SK-MEL-5 (cell line): ENCODE measurements around the gene RAB33B. TPM values are rescaled to one million over a fixed set of nuclear protein-coding genes. Genes with fewer than 3 reads are reported as not detected.
A peak's percentile ranks its signal among the peaks of the same experiment; 100 is the strongest.

Source experiments
- DNase-seq: peaks from one replicate; pipeline ENCODE4 v3.0.0-alpha.2; 2016; ENCODE audit warnings: low read depth, low spot score
- in situ Hi-C: cut with HindIII; loops from 2 replicates; pipeline ENCODE4 v1.10.0; 2016; ENCODE audit warnings: low sequenced_read_pairs, high pct_unique_total_duplicates, low pct_unique_long_range_greater_than_20kb
- total RNA-seq: library from RNA; depleted of rRNA; stranded (reverse); fragments of >200 nt; shearing (Covaris generic); gene quantifications from 2 replicates; pipeline ENCODE4 v1.2.3, GENCODE V29; 2014

Gene RAB33B
- total RNA-seq, 1 experiment from 2014 or later: 4.8 TPM

GRCh38 chr4:139493176-139493575 is 39.3 kb downstream of the RAB33B start:
- in situ Hi-C loops: no loop called here
- DNase-seq: no peak

- in situ Hi-C loops: no loop called here
- no peak for DNase-seq
Measured at GRCh38 chr4:139499186-139499585, 45.3 kb downstream of the RAB33B start.

DNA sequence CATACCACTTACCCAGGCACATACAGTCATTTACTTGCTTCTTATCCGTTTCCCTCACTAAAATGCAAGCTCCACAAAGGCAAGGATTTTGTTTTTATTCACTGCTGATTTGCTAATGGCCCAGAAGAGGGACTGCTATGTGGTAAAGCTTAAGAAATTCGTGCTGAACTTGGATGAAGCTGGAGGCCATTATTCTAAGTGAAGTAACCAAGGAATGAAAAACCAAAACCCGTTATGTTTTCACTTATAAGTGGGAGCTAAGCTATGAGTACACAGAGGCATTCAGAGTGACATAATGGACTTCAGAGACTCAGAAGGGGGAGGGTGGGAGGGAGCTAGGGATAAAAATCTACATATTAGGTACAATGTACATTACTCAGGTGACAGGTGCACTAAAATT is 47.2 kb downstream of the RAB33B start:
- in situ Hi-C loops: no loop called here
- no peak for DNase-seq

DNA sequence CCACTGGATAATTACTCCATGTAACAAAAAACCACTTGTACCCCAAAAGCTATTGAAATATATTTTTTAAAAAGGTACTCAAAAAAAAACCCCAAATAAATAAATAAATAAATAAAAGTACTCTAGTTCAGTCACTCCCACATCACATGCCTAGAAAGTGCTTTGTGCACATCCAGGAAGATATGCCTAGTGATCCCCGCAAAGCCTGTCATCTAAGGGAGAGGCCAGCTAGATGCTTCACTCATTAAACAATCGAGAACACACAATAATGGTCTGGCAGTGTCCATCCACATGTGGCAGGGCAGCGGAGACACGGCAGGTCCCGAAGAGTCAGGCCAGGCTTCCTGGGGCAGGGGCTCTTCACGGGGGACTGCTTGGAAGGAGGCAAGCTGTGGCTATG is 47.6 kb downstream of the RAB33B start:
- in situ Hi-C loops: no loop called here
- DNase-seq: no peak

DNA sequence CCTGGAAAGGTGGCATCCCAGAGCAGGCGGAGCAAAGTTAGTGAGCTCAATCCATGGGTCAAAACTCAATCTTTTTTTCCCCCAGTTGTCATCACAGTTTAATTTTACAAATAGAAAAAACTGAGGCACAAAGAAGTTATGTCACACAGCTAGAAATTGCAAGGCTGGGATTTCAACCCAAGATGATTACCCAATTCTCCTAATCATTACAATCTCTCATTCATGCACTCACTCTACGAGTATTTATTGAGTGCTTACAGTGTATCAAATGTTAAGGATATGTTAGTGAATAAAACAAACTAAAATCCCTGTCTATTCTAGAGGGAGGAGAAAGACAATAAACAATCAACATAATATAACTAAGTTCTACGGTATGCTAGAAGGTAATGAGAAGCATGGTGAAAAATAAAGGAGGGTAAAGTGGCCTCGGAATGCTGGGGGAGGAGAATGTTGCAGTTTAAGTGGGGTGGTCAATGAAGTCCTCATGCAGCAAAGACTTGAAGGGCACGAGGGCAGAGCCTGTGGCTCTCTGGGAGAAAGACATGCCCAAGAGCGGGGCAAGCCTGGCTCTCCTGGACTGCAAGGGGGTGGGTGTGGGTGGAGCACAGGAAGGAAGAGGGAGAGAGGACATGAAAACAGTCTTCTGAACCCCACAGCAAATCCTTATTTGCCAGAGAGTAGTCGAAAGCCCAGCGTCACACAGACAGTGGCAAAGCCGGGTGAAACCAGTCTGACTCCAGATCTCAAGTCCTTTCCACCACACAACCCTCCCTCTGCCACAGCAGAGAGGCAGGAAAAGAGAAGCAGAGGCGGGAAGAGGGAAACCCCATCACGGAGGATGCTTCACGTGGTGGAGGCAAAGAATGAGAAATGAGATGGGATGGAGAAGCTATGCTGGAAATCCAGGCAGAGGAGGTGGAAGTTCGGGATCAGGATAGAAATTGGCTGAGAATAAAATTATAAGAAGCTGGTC is 48.3 kb downstream of the RAB33B start:
- in situ Hi-C loops: no loop called here
- DNase-seq: no peak

DNA sequence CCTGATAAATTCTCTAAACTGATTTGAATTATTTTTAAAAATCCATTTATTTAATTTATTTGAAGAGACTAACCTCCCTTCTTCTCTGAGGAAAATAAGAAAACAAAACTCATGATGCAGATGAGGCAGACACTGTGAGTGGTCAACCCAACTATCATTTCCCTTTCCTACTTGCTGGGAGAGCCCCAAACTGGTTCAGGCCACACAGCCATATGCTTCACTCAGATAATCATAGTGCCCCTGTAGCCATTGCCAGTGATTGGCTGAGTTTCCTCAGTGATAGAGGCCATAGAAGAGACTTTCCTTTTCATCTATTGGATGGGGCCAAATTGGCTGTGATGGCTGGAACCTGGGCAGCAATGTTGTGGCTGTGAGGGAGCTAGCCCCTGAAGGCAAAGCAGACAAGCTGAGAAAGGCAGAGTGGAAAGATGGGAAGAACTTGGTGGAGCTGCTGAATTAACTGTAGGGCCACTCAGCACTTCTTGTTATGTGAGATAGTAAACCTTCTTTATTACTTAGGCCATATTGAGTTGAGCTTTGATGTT is 49.8 kb downstream of the RAB33B start:
- in situ Hi-C loops: no loop called here
- DNase-seq: no peak

DNA sequence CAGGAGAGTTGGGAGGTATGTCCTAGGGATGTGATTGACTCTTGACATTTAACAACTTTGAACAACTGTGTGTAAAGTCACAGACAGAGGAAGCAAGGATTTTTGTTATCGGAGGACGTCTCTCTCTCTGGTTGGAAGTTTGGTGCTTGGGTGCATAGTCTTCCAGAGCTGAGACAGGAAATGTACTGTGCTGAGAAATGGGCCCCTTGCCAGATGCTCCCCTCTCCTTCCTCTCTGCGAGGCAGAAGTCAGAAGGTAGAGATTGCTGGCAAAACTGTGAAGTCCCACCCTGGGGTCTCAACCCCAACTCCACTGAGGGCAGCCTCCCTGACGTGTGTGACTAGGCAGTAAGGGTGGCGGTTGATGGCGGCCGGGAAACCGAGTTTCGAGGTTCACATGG is 52.9 kb downstream of the RAB33B start:
- in situ Hi-C loops: no loop called here
- DNase-seq: no peak

- in situ Hi-C loops: no loop called here
- DNase-seq: no peak
Measured at GRCh38 chr4:139508581-139509237, 54.8 kb downstream of the RAB33B start.

GRCh38 chr4:139509727-139510410 is 55.9 kb downstream of the RAB33B start:
- in situ Hi-C loops: no loop called here
- peak; percentile 56 for DNase-seq

- DNase-seq: no peak
- in situ Hi-C loops: no loop called here
Measured at GRCh38 chr4:139511320-139511719, 57.4 kb downstream of the RAB33B start.

GRCh38 chr4:139514382-139515059 is 60.6 kb downstream of the RAB33B start:
- in situ Hi-C loops: no loop called here
- no peak for DNase-seq

DNA sequence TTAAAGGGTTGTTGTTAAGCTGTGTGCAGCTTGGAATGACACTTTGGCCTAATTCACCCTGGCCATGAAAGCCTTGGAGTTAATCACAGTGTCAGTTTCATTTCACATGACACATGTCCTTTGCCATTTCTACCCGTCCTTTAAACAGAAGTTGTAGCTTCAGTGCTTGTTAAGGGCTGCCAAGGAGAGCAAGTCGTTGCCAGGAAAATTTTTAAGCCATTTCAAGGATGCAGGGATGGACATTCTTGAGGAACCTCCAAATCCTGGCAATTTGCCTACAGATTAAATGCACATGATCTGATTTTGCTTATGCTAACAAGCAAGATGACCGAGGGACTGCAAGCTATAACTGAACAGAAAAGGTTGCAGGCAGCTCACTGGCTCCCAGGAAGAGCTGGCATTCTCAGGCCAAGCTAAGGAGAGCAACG is 61.6 kb downstream of the RAB33B start:
- DNase-seq: no peak
- in situ Hi-C loops: no loop called here

DNA sequence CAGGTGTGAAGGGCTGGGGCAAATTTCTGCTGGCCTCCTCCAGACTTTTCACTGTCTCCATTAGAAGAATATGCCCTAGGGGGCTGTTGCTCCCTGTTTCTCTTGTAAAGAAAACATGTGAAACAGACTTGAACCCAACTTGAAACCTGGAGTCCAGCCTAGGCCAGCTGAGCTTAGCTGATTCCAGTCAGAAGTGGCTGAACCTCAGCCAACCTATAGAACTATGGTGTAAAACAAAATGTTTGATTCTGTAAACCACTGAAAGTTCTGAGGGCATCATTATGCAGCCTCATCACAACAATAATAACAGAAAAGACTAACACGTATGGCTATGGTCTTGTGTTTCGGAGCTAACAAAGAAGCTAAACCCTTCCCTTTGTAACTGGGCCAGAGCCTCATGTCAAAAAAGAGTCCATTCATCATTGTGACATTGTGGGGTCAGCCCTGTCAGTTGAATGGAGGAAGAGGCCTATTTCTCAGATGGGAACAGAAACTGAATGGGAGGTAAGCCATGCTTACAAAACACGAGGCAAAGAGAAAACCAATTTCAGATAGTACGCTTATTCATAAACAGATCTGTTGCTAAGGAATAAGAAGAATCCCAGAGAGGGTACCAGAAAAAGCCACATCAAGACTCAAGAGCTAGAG is 68.0 kb downstream of the RAB33B start:
- in situ Hi-C loops: no loop called here
- no peak for DNase-seq

DNA sequence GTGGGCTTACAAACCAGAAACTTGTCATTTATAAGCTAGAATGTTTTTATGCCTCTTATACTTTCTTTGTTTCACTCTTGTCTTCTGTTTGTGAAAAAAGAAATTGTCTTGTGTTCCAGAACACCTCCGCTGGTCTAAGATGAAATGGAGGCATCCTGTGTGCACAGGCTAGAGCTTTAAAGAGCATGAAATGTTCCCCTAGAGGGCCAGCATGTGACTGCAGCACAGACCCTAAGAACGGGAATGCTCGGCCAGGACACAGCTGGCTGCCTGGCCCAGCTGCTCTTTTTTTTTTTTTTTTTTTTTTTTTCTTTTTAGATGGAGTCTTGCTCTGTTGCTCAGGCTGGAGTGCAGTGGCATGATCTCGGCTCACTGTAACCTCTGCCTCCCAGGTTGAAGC is 68.5 kb downstream of the RAB33B start:
- in situ Hi-C loops: no loop called here
- no peak for DNase-seq

GRCh38 chr4:139523076-139523475 is 69.2 kb downstream of the RAB33B start:
- no peak for DNase-seq

DNA sequence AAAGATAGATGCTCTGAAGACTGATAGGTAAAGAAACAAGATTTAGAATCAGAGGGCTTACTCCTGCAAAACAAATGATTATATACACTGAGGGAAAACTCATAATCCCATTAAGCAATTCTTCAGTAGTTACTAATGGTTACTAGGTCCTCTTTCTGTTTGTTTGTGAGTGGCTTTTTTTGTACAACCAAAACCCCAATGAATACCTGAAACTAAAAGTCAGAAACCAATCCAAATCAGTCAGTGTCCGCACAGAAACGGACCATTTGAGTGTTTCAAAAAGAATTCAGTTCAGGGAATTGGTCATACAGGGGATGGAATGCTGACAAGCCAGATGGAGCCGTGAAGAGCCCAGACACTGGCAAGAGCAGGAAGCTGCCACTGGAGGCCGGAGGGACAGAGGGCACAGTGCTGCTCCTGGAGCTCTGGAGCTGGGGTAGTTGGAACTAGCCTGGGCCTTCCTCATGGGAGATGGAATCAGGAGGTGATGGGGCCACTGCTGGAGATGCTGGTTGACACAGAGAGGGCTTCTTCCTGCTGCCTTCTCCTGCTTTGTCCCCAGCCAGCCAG is 70.2 kb downstream of the RAB33B start:
- DNase-seq: no peak
- in situ Hi-C loops: no loop called here

More at GRCh38 chr4:139523076-139523475, 69.2 kb downstream of the RAB33B start:
- in situ Hi-C loops: no loop called here

- DNase-seq: no peak
- in situ Hi-C loops: no loop called here
Measured at GRCh38 chr4:139525414-139525813, 71.5 kb downstream of the RAB33B start.
